ENCODE measurements around the gene ASAH2.
"Not testable (repeated sequence)": the region's sequence is repeated elsewhere in the genome, so short reads cannot be mapped to it uniquely, and the experiment has no call there.

ASAH2 gene

DNA sequence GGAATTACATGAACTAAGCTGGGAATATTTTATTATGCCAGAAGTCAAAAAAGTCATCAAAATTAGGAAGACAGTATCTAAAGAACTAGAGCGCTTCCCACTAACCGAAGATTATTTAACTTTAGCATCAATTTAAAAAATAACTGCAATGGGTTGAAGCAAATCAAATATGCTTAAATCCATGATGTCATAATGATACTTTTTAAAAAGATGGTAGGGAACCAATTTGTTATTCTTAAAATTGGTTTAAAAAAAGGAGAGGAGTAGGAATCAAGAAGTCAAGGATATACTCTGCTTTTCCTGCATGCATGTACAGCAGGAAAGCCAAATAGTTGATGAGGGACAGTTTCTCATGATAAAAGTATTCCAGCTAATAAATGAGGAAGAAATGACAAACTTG, 3.2 kb upstream of the ASAH2 start:
- DNase-seq (ENCODE audit: low spot score) = no peak

DNA sequence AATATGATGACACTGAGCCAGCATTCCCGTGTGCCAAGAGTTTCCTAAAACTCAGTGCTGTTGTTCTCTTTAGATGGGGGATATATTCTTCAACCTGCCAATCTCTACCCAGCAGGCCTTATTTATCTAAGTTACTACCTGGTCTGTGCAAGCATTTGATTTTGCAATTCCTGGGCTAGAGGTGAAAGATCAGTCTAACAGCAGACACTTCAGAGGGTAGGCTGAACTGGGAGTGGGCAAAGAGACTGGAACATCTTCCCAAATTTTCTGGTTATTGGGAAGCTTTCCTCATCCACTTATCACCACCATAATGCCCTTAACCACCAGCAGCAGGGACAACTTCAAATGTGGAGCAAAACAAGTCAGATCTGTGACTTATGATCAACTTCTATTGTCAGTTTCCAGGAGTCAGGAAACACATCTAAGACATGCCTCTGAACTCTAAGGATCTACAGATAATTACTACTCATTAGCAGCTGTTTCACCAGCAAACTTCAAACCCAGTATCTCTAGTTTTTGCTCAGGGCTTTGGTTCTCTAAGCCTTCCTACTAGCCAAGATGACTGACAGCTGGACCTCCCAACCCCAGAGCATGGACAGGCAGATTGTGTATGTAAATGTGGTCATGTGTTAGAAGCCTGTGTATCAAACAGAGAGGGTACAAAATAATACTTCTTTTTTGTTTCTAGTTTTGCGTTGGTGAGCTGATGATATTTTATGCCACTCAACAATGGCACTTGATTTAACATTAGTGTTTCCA, 1.0 kb downstream of the ASAH2 start:
- no peak for DNase-seq (ENCODE audit: low spot score)

DNA sequence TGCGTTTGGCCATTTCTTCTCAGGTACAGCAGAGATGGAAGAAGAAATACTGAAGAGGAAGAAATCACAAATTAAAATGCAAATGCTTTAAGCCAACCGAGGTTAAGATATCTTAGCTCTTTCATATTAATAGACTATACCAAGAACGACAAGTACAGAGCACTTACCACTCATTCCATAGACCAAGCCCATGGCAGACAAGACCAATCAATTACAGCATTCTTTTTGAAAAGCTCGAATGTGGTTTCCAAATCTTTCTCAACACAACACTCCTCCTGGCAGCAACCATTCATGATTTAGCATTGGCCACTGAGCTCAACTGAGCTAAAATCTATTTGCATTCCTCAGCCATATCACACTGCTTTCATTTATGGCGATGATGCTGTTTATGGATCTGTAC, 2.7 kb downstream of the ASAH2 start:
- DNase-seq (ENCODE audit: low spot score) = no peak

DNA sequence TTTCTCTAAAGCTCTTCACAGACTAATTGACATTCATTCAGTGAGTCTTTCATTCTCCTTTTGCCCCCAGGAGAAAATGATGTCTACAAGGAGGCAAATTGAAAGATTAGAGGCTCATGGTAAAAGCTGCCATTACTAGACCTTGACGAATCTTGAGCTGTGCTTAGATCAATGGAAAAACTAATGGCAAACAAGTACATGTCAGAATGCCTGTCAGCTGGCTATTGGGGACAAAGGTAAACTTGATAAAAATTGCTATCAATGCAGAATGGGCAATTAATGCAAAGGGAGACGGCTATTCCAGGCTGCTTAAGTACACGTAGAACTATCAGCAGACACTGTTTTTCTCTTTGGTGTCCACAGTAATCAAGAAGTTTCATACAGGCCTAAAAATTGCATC, 3.3 kb downstream of the ASAH2 start:
- DNase-seq (ENCODE audit: low spot score) = no peak

- DNase-seq (ENCODE audit: low spot score) = no peak
These were observed 7.1 kb downstream of the ASAH2 start for GRCh38 chr10:50244201-50244600.

DNA sequence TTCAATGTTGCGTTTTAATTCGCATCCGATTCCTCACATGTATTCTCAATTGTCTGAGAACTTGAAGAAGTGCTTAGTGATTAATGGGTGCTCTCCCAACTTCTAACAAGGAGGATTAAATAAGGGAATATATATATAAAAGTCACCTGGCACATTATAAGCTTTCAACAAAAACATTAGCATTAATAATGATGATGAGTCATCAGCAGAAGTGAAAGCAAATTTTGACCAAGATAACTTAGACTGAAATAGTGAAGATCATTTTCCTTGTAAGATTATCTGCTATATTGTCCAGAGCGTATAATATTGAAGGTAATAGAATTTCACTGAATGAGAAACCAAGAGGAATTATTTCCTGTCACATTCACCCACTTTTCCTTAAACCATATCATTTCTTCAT, 8.5 kb downstream of the ASAH2 start:
- DNase-seq (ENCODE audit: low spot score) = no peak

- DNase-seq (ENCODE audit: low spot score) = not testable (repeated sequence)
These were observed 9.8 kb downstream of the ASAH2 start for GRCh38 chr10:50241478-50241877.

- no peak for DNase-seq (ENCODE audit: low spot score)
These were observed 16.8 kb downstream of the ASAH2 start for GRCh38 chr10:50234486-50234885.

- no peak for DNase-seq (ENCODE audit: low spot score)
These were observed 19.1 kb downstream of the ASAH2 start for GRCh38 chr10:50232261-50232639.

DNA sequence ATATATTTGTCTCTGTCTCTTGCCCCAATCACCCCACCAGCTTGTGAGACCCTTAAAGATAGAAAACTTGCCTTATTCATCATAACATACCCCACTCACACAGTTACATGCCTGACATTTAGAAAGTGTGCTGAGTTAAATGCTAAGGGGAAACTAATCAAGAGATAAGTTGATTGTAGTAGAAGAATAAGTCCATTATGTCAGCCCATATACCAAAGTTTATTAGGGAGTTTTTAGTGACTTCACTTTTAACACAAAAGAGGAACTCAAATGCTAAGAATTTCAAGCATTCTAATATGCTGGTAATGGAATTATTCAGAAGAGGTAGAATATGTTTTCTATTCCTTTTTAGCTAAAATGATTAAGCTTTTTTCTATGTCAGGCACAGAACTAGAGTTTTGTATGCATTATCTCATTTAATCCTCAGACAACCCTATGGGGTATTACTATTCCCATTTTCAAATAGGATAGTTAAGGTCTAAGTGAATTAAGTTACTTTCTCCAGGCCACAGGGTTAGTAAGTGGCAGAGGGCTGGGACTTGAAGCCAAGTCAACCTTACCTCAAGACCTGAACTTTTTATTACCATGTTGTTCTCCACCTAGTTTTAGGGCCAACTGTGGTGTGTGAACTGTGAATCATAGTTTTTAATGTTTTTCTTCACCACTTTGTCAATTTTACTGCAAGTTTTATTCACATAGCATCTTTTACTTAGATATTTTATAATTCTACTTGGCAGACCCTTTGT, 19.6 kb downstream of the ASAH2 start:
- no peak for DNase-seq (ENCODE audit: low spot score)

GRCh38 chr10:50229460-50229859, 21.9 kb downstream of the ASAH2 start:
- no peak for DNase-seq (ENCODE audit: low spot score)

DNA sequence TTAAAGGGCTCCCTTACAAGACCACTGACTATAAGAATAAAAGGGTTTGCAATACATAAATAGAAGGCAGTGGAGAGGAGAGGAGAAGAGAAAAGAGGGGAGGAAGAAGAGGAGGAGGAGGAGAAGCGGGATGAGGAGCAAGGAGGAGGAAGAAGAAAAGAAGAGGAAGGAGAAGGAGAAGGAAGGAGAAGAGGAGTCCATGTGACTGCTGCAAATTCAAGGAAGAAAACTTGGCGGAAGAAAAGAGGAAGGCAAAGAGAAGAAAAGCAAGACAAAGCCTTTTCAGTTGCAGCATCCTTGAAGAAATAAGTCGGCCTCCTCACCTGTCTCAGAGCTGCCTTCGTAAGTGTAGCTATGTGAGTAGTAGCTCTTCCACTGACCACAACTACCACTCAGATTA, 22.6 kb downstream of the ASAH2 start:
- DNase-seq (ENCODE audit: low spot score) = no peak

GRCh38 chr10:50226610-50227009, 24.7 kb downstream of the ASAH2 start:
- no peak for DNase-seq (ENCODE audit: low spot score)

DNA sequence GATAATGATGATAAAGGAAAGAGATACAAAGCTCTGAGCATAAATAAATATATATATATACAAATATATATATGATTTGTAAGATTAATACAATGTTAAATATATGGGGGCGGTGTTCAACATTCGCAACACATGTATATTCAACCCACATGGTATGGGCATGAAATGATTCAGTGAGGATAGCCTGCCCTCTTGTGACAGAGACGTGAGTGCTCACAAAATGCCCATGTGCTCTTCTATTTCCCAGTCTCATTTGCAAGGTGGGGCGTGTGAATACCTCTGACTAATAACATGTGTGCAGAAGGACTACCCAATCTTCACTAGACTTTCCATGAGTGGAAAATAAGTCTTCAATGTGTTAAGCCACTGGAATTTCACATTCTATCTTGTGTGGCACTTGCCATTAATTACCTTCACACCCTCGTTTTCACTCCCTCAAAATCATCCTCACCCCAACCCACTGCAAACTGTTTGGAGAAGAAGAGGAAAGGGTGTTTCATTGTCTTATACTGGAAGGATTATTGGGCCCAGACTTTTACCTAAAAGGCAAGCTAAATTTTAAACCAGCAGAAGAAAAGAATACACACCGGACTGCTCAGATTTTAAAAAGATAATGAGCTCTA, 26.9 kb downstream of the ASAH2 start:
- DNase-seq (ENCODE audit: low spot score) = peak; percentile 23

GRCh38 chr10:50222199-50222598, 29.1 kb downstream of the ASAH2 start:
- no peak for DNase-seq (ENCODE audit: low spot score)

GRCh38 chr10:50221470-50221869, 29.8 kb downstream of the ASAH2 start:
- no peak for DNase-seq (ENCODE audit: low spot score)

- DNase-seq (ENCODE audit: low spot score) = no peak
These were observed 31.7 kb downstream of the ASAH2 start for GRCh38 chr10:50219646-50220045.

DNA sequence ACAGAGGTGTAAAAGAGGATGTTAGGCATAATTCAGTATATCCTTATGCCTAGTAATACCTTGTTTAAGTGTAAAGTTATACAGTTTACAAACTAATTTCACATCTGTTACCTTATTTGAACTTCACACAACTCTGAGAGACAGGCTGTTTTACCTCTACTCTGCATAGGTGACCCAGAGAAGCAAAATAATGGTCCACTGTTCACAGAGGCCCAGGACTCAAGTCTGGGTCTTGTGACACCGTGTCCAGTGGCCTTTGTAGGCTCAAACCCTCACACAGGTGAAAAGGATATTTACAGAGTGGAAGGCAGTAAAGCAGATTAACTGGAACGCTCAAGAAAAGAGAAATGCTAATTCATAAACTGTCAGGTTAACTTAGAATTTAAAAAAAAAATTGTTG, 32.1 kb downstream of the ASAH2 start:
- DNase-seq (ENCODE audit: low spot score) = no peak

GRCh38 chr10:50216894-50217293, 34.4 kb downstream of the ASAH2 start:
- no peak for DNase-seq (ENCODE audit: low spot score)

GRCh38 chr10:50216418-50216817, 34.9 kb downstream of the ASAH2 start:
- DNase-seq (ENCODE audit: low spot score) = no peak

DNA sequence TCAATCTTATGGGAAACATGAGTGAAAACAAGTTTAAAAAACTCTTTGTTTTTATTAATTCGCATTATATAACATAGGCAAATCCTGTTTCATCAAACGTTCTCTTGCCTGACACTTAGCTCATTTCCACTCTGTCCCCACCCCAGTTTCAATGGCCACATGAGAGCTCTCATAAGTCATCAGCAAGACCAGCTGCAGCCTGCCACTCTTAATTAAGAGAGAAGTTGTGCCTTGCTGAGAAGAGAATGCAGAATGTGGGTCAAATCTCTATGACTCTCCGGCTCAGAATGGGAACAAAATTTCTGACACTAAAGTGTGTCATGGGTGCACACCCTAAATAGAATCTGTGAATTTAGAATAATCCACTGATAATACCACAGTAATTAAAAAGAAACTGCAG, 39.6 kb downstream of the ASAH2 start:
- no peak for DNase-seq (ENCODE audit: low spot score)

GRCh38 chr10:50210876-50211275, 40.4 kb downstream of the ASAH2 start:
- no peak for DNase-seq (ENCODE audit: low spot score)
